H7 (cell line): ENCODE results near the gene SGCG. TPM values are rescaled to one million over a fixed set of nuclear protein-coding genes. Genes with fewer than 3 reads are reported as not detected.
"Not testable (repeated sequence)": the region's sequence is repeated elsewhere in the genome, so short reads cannot be mapped to it uniquely, and the experiment has no call there.

Experiments used
- DNase-seq: peaks from one replicate; pipeline ENCODE4 v3.0.0; 2012
- H3K27me3 ChIP-seq: 2 replicates; pipeline ENCODE4 v1.6.0; 2011; ENCODE audit warnings: mild to moderate bottlenecking, low read length; ENCODE audit not compliant: control insufficient read depth, insufficient read depth
- H3K36me3 ChIP-seq: replicated peaks from 2 replicates; pipeline ENCODE4 v1.5.1; 2011; ENCODE audit warnings: low read length; ENCODE audit not compliant: control insufficient read depth, insufficient read depth
- H3K4me3 ChIP-seq: 2 replicates; pipeline ENCODE4 v1.5.1; 2011; ENCODE audit warnings: low read depth, mild to moderate bottlenecking, control low read depth, low read length, moderate library complexity; ENCODE audit not compliant: insufficient read depth
- total RNA-seq: library from RNA; depleted of rRNA; stranded (reverse); fragments of >200 nt; shearing (Covaris generic); gene quantifications from 2 replicates; pipeline ENCODE4 v1.2.3, GENCODE V29; 2014; rRNA removed

Gene SGCG
- not detected in 2 replicates for total RNA-seq

GRCh38 chr13:23180711-23181110 lies at the start of gene SGCG:
Gene SGCG, plus strand, starts transcription at chr13:23180979. Its CDS starts 22,716 bp downstream, at chr13:23203695.
- Histone ChIP-seq H3K4me3 (no peak within 1 kb of the TSS), H3K36me3 (no peaks in the 10 kb centered on the region), H3K27me3 (no peaks in the 10 kb centered on the region)
- DNase-seq, result no peak

GRCh38 chr13:23134542-23134941 lies 46.2 kb upstream of the SGCG start:
- Histone ChIP-seq H3K27me3 (no peaks in the 10 kb centered on the region), H3K36me3 (no peaks in the 10 kb centered on the region), H3K4me3 (no peak overlapping the region)
- no peak for DNase-seq

GRCh38 chr13:23140492-23140891 lies 40.3 kb upstream of the SGCG start:
- DNase-seq, result no peak
- Histone ChIP-seq H3K27me3 (no peaks in the 10 kb centered on the region), H3K36me3 (no peaks in the 10 kb centered on the region), H3K4me3 (no peak overlapping the region)

GRCh38 chr13:23141964-23142363 lies 38.8 kb upstream of the SGCG start:
- H3K27me3 ChIP-seq, result no peaks in the 10 kb centered on the region
- DNase-seq, result no peak
- no peak overlapping the region for H3K4me3 ChIP-seq
- H3K36me3 ChIP-seq, result no peaks in the 10 kb centered on the region

GRCh38 chr13:23142607-23143006 lies 38.2 kb upstream of the SGCG start:
- H3K4me3 ChIP-seq, H3K36me3 ChIP-seq, DNase-seq, H3K27me3 ChIP-seq: not testable (repeated sequence)

GRCh38 chr13:23144431-23144830 lies 36.3 kb upstream of the SGCG start:
- Histone ChIP-seq H3K27me3 (no peaks in the 10 kb centered on the region), H3K4me3 (no peak overlapping the region), H3K36me3 (no peaks in the 10 kb centered on the region)
- DNase-seq, result no peak

GRCh38 chr13:23146006-23146405 lies 34.8 kb upstream of the SGCG start:
- Histone ChIP-seq H3K4me3 (no peak overlapping the region), H3K27me3 (no peaks in the 10 kb centered on the region), H3K36me3 (no peaks in the 10 kb centered on the region)
- no peak for DNase-seq

GRCh38 chr13:23146811-23147625 lies 33.8 kb upstream of the SGCG start:
- no peak overlapping the region for H3K4me3 ChIP-seq

GRCh38 chr13:23147827-23148226 lies 33.0 kb upstream of the SGCG start:
- H3K4me3 ChIP-seq, result no peak overlapping the region
- no peaks in the 10 kb centered on the region for H3K27me3 ChIP-seq
- DNase-seq, result no peak

More at GRCh38 chr13:23146811-23147625, 33.8 kb upstream of the SGCG start:
- no peaks in the 10 kb centered on the region for H3K27me3 ChIP-seq
- no peak for DNase-seq
- H3K36me3 ChIP-seq, result no peaks in the 10 kb centered on the region

GRCh38 chr13:23157781-23158180 lies 23.0 kb upstream of the SGCG start:
- H3K4me3 ChIP-seq, result no peak overlapping the region
- peaks cover 26% of the 10 kb centered on the region for H3K27me3 ChIP-seq
- no peak for DNase-seq
- H3K36me3 ChIP-seq, result no peaks in the 10 kb centered on the region

More at GRCh38 chr13:23147827-23148226, 33.0 kb upstream of the SGCG start:
- H3K36me3 ChIP-seq, result no peaks in the 10 kb centered on the region

GRCh38 chr13:23159205-23159759 lies 21.5 kb upstream of the SGCG start:
- H3K27me3 ChIP-seq, result peaks cover 26% of the 10 kb centered on the region
- H3K4me3 ChIP-seq, result peak overlapping the region; percentile 64
- DNase-seq, result peak; percentile 81
- no peaks in the 10 kb centered on the region for H3K36me3 ChIP-seq

GRCh38 chr13:23159760-23160637 lies 20.8 kb upstream of the SGCG start:
- peaks cover 26% of the 10 kb centered on the region for H3K27me3 ChIP-seq
- peak overlapping the region; percentile 64 for H3K4me3 ChIP-seq
- DNase-seq, result peak; percentile 83
- H3K36me3 ChIP-seq, result no peaks in the 10 kb centered on the region

GRCh38 chr13:23160638-23161480 lies 19.9 kb upstream of the SGCG start:
- DNase-seq, result peak; percentile 25
- peak overlapping the region; percentile 64 for H3K4me3 ChIP-seq
- no peaks in the 10 kb centered on the region for H3K36me3 ChIP-seq
- H3K27me3 ChIP-seq, result peaks cover 26% of the 10 kb centered on the region

- no peak for DNase-seq
- peaks cover 26% of the 10 kb centered on the region for H3K27me3 ChIP-seq
- no peaks in the 10 kb centered on the region for H3K36me3 ChIP-seq
- H3K4me3 ChIP-seq, result no peak overlapping the region
Observed at GRCh38 chr13:23161481-23161825, 19.3 kb upstream of the SGCG start.
